ENCODE measurements around the gene CORO2A. TPM values are rescaled to one million over a fixed set of nuclear protein-coding genes. Genes with fewer than 3 reads are reported as not detected.

The CORO2A gene
- total RNA-seq, 1 experiment from 2014 or later, result 24.3 TPM

- Mint-ChIP-seq H3K27ac (ENCODE audit: unreplicated experiment) (peak overlapping the region; percentile 87), H3K27me3 (ENCODE audit: unreplicated experiment) (no peaks in the 10 kb centered on the region), H3K9me3 (ENCODE audit: low read depth, unreplicated experiment) (no peaks in the 10 kb centered on the region), H3K36me3 (ENCODE audit: insufficient read depth, unreplicated experiment) (peaks cover 12% of the 10 kb centered on the region), H3K4me3 (ENCODE audit: low read depth, unreplicated experiment) (peak overlapping the region; percentile 44), H3K4me1 (ENCODE audit: low read depth, unreplicated experiment) (peaks cover 24% of the 10 kb centered on the region)
- peak; percentile 5 for DNase-seq
- no TSS peak for BruUV-seq (replicated peaks)
- intact Hi-C loops (cut with micrococcal nuclease; ENCODE audit: unreplicated experiment), result loop anchor here (2.0 to 10.0 kb wide), 3 partner anchors 71 to 149 kb away; partner anchors contain the start of gene TRMO
- CTCF ChIA-PET, result interaction anchor here (0.9 kb wide), 1 partner anchor 16 kb away, joined by 3 read pairs; no protein-coding TSS in a partner anchor
- no peak for TF ChIP-seq CTCF (IDR thresholded peaks at IDR 0.05; ENCODE audit: unreplicated experiment)
These were observed 120.7 kb downstream of the CORO2A start for GRCh38 chr9:98071737-98072136.

Small RNAs within 50 kb of the gene (microRNA-seq; reads per million reads assigned to microRNA genes)
- not detected for gene MIR6854

Other genes starting within 250 kb of the CORO2A start
- gene ANP32B, start 209.3 kb downstream of the CORO2A start, total RNA-seq (2022), result 118 and 135 TPM in 2 replicates
- 43.0 and 47.5 TPM in 2 replicates for gene NANS, start 135.9 kb downstream of the CORO2A start, total RNA-seq (2022)
- gene TRIM14, start 73.4 kb downstream of the CORO2A start, total RNA-seq (2022), result 34.1 and 54.0 TPM in 2 replicates
- gene TBC1D2, start 63.0 kb upstream of the CORO2A start, total RNA-seq (2022), result 8.3 TPM in 2 replicates

Data from Calu3 (cell line).